NCI-H187 (cell line): ENCODE results near the gene ACADS.

Experiments used
- DNase-seq, 2 experiments: peaks; one replicate each; lab custom pipeline; 2025; lab: John Stamatoyannopoulos, UW

The ACADS gene

DNA sequence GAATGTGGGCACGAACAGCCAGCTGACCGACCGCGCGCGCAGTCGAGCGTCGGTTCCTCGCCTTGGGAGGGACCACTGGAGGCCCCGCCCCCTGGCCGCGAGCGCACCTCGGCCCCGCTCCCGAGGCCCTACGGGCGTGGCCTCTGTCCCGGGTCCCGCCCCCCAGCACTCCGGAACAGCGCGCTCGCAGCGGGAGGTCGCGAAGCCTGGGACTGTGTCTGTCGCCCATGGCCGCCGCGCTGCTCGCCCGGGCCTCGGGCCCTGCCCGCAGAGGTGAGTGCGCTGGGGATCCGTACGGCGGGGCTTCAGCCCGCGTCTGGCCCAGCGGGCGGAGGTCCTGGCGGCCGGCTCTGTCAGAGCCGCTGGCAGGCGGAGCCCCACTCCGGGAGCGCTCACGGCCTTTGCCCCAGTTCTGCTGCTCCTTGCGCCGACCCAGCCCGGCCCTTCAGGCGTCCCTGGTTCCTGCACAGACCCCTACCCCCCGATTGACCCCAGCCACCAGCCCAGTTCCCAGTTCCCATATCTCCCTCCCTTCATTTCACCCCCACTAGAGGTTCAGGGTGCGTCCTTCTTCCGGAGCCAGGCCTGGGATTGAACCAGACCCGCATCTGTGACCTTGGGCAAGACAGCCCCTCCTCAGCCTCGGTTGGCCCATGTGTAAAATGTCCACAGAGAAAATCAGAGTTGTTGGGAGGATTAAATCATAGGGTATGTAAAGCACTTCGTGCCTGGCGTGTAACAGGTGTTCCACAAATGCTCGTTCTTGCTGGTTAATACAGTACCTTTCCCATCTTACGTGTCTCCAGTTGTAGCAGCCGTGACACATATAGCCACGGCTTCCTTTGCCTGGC lies at the start of gene ACADS:
ACADS (plus strand) TSS at position 168 of the 851 bp plus-strand sequence; CDS start at position 228, 60 bp downstream.
- peak; percentile 97 for DNase-seq

DNA sequence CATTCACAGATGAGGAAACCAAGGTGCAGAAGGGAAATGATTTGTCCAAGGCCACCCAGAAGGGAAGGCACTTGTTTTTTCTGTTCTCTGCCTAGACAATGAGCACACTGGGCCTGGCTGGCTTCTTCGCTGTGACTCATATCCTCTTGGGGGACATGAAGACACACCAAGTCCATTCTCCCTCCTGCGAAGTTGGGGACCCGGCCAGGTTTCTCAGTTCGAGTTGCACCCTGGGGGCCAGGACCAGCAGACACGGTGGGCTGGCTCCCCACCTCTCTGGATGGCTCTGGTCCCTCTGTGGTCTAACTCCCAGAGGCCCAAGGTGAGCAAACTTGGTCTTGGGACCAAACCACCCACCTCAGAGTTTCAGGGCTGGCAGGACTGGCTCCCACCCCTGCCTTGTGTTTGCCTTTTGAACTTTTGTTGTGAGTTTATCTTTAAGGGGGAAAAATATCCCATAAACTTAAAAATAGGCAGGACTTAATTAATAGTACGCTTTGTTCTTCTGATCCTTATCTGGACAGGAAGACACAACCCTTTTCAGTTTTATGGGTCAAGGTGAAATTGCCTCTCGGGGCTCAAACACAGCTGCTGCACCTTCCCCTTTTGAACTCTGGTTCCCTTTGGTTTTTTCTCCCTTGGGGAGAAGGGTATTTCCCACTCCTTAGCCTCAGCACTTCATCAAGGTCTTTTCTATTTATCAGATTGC lies 47.7 kb upstream of the ACADS start:
- no peak for DNase-seq

- DNase-seq: no peak
These were observed 47.1 kb upstream of the ACADS start for GRCh38 chr12:120678572-120678971.

DNA sequence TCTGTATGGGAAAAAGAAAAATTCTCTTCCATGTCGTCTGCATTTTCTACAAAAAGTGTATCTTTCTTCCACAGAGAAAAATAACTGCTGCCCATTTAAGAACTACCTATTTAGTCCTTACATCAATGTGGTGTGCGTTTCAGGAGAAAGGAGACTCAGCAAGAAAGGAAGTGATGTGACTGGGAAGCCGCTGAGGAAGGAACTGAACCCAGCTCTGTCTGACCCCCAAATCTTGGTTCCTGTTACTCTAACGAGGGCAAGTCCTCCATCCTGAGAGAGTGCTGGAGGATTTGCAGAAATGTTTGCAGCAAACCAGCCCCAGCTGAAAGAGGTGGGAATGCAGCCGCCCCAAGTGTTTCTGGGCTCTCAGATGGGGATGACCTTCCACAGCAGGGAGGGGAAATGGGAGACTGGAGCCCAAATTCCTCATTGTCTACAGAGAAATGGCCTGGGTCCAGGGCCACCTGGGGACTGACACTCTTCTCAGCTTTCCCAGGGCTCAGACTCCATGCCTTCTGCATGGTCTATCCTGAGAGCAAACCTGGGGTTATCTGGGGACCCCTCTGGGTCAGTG lies 45.4 kb upstream of the ACADS start:
- DNase-seq: no peak

DNA sequence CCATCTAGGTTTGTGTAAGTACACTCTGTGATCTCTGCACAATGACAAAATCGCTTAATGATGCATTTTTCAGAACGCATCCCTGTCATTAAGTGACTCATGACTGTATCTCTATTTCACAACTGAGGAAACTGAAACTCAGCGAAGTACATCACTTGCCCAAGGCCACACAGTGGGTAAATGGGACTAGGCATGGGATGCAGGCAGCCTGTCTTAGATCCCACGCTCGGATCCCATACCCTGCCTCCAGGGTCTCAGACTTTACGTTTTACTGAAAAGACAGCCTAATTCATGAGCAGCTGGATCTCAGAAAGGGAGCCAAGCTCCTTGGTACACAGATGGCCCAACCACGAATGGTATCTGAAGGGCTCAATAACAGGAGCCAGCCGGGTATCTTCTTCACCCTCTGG lies 41.1 kb upstream of the ACADS start:
- no peak for DNase-seq

- no peak for DNase-seq
These were observed 40.1 kb upstream of the ACADS start for GRCh38 chr12:120685522-120685921.

DNA sequence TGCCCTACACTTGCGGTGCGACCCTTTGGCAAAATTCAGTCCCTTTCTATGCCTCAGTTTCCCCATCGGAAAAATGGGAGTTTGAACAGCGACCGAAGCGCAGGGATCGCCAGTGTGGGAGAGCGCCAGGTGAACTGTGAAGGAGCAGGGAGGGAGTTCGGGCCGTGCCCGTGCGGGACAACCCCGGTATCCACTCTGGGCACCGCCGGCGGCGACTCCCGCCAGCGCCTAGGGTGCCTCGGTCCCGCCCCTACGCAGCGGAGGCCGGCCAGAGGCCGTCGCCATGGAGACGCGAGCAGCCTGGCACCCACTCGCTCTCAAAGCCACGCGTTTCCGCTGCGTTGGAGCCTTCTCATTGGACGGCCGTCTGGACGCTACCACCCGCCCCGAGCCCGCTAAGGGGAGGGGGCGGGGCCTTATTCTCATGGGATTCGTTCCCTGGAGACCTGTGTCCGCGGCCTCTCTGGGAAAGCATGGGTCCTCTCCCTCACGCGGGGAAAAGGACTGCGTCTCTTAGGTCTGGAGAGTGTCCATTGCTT lies 39.4 kb upstream of the ACADS start:
- peak; percentile 98 to 100 for DNase-seq

DNA sequence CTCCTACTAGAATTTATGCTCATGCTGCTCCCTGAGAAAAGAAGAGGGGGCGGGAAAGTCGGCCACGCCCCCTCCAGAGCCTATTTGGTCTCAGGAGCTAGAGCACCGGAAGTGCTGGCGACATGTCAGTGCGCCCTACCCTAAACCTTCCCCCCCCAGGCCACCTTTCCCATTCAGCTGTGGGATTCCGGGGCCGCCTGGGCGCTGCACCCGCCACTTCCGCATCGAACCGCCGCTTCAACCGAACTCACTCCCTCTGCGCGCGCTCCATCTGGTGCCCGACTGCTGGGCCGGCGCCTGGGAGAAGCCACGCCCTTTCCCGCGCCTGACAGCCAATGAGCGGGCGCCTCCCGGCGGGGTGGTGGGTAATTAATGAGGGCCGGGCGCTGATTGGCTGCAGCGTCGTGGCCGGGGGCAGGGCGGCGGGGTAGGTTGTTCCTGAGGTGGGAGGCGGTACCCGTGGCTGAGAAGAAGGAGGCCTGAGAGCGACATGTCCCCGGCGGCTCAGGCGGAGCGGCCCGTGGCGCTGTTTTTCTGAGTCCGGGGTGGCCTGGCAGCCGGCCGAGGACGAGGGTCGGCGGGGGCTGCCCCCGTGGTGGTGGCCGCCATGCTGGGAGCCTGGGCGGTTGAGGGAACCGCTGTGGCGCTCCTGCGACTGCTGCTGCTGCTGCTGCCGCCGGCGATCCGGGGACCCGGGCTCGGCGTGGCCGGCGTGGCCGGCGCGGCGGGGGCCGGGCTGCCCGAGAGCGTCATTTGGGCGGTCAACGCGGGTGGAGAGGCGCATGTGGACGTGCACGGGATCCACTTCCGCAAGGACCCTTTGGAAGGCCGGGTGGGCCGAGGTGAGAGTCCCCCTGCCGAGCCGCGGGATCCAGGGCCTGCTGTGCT lies 38.7 kb upstream of the ACADS start, which contains the start of gene MLEC:
MLEC (plus strand) TSS at position 460 of the 888 bp plus-strand sequence; CDS start at position 608, 148 bp downstream.
- peak; percentile 99 to 100 for DNase-seq

- no peak for DNase-seq
These were observed 37.9 kb upstream of the ACADS start for GRCh38 chr12:120687578-120688289.

DNA sequence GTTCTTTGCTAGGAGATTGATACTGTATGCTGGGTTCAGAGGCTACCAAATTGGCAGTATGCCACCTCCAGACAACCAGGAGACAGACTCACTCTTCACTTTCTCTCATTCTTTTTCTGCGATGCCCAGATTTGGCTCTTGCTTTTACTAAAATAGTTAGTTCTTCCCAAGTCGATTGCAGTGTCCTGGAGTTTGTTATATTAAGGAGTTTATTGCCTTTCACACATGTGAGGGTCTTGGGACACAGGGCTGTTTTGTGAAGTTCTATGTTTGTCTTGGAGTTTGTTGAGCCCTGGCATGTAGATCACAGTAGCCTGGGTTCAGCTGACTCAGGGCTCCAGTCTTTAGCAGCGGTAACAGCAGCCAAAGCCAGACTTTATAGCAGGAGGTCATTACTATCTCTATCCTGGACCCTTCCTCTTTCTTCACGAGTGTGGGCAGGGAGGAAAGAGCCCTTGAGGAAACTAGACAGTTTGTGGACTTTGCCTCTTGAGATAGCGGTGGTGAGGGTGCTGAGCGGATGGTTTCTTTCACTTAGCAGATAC lies 37.0 kb upstream of the ACADS start:
- DNase-seq: no peak

- no peak for DNase-seq
These were observed 36.1 kb upstream of the ACADS start for GRCh38 chr12:120689397-120690082.

GRCh38 chr12:120690083-120690450 lies 35.6 kb upstream of the ACADS start:
- no peak for DNase-seq

DNA sequence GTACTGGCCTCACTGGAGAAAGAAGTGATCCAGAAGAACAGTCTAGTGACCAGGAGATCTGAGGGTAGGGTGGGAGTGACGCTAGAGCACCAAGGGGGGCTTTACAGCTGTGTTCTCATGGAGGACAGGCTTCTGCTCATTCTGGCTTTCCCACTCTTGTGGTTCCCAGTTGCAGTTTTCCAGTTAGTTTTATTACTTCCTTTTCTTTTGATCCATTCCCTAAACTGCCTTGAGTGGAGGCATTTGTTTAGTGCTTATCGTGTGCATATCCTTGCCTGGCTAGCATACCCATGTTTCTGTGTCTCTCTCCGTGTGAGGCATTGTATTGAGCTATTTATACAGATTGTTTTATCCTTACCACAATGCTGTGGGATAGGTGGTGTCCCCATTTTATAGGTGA lies 34.6 kb upstream of the ACADS start:
- DNase-seq: no peak

DNA sequence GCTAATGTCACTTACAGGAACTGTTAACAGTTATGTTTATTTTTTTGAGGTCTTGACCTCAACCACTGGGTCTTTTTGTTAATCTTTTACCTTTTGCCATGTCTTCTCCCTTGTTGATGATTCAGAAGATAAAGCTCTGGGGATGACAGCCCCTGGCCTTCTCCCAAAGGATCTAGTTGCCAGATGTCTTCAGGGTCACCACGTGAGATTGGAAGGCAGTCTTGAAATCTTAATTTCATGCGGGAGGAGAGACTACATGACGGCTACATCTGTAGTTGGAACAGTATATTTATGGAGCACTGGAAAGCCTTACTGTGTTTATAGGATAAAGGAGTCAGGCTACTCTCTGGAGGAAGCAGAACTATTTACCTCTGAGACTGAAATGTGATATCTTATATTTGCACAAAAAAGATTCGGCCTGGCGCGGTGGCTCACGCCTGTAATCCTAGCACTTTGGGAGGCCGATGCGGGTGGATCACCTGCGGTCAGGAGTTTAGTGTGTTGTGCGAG lies 33.0 kb upstream of the ACADS start:
- no peak for DNase-seq

GRCh38 chr12:120693848-120694247 lies 31.8 kb upstream of the ACADS start:
- no peak for DNase-seq

DNA sequence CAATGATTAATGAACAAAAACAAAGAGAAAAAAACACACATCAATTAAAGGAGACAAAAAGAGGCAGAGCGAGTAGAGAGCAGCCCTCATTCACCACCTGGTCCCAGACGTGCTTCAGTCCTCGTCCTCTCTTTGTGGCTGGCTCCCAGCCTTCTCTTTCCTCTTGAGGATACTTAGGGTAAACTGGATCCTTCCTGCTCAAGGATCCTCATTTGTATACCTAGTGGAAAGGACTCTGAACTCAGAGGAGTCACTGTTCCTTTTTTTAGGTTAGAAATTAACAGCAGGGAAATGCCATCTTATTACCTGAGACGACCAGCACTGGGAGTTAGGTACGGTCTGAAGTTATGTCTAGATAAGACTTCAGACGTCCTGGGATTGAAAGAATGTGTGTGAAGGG lies 29.0 kb upstream of the ACADS start:
- no peak for DNase-seq

DNA sequence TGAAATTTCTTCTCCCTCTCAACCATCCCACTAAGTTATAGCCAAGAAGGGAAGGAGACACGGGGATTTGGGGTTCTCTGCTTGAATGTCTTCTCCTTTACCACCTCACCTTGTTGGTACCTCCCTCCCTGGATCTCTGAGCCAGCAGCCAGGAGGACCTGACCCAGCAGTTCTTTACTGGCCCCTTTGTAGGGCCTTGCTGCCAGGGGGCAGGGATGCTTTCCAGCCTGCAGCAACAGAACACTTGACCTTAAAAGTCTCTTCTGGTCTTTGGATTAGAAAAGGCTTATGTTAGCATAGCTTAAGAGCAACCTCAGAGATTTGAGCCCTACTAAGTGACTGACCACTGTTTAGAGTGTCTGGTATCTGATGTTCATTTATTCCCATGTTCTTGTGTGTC lies 28.3 kb upstream of the ACADS start:
- DNase-seq: no peak

DNA sequence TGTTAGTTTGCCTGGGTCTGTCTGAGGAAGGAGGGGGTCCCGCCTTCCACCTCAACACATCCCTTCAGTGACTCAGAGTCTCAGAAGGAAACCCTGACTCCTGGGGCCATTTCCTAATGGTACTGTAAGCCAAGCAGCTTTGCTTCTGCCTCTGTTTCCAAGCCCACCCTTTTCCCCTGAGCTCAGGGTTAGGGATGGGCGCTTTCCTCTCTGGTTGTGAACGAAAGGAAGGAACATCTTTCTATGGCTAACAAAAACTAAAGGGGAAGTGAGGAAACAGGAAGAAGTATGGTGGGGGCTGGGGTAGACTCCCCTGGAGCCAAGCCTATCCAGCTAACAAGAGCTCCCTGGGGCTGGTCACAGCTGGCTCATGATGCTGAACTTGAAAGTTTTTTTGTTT lies 27.0 kb upstream of the ACADS start:
- DNase-seq: no peak

DNA sequence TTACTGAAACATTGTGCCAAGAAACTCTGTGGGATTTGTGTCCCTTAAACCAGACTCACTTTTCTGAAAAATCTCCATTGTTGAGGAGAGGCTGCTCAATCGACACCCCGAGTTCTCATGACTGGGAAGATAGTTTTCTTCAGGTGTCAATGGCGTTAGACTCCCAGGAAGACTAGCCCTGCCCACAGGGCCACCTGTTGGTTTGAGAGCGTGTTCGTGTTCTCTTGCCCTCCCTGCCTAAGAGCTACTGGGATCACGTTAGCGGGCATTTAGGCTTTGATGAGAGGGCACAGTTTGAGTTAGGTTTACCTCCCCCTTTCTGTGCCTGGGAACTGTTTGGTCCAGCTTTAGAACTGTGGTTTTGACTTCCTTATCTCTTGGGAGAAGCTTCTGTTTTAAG lies 26.1 kb upstream of the ACADS start:
- no peak for DNase-seq

- DNase-seq: no peak
These were observed 24.7 kb upstream of the ACADS start for GRCh38 chr12:120700886-120701285.
